Rectal smooth muscle tissue (tissue), 1 donor: ENCODE measurements around the gene DUSP3.

Experiments
- H3K27ac ChIP-seq: one replicate; pipeline ENCODE4 v1.7.0; 2013; ENCODE audit warnings: low read depth, low read length, inconsistent platforms
- H3K27me3 ChIP-seq: one replicate; pipeline ENCODE4 v1.7.0; 2013; ENCODE audit warnings: low read length; ENCODE audit not compliant: control insufficient read depth, insufficient read depth
- H3K36me3 ChIP-seq: one replicate; pipeline ENCODE4 v1.7.0; 2013; ENCODE audit warnings: low read length; ENCODE audit not compliant: control insufficient read depth, insufficient read depth
- H3K4me1 ChIP-seq: one replicate; pipeline ENCODE4 v1.7.0; 2013; ENCODE audit warnings: low read length; ENCODE audit not compliant: control insufficient read depth, insufficient read depth
- H3K4me3 ChIP-seq: one replicate; pipeline ENCODE4 v1.7.0; 2013; ENCODE audit warnings: low read length
- H3K9ac ChIP-seq: one replicate; pipeline ENCODE4 v1.7.0; 2013; ENCODE audit warnings: low read length

Gene DUSP3

DNA sequence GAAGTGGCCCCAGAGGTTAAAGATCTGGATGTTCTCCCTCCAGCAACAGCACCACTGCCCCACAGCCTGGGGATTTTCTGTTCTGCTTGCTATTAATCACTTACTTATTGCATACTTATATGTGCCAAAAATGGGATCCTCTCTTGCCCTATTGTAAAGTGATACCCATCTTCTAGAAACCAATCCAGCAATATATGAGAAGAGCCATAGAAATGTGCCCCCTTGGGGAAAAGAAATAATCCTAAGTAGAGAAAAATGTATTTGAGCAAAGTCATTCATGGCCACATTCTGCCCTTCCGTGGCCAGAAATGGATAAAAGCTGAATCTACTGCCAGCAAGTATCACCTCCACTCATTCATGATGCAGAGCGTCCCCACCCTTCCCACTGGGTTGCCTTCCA lies 41.1 kb downstream of the DUSP3 start:
- Histone ChIP-seq H3K36me3 (no peaks in the 10 kb centered on the region), H3K9ac (no peak overlapping the region), H3K27me3 (no peaks in the 10 kb centered on the region), H3K27ac (no peak overlapping the region), H3K4me1 (no peaks in the 10 kb centered on the region), H3K4me3 (no peak overlapping the region)

DNA sequence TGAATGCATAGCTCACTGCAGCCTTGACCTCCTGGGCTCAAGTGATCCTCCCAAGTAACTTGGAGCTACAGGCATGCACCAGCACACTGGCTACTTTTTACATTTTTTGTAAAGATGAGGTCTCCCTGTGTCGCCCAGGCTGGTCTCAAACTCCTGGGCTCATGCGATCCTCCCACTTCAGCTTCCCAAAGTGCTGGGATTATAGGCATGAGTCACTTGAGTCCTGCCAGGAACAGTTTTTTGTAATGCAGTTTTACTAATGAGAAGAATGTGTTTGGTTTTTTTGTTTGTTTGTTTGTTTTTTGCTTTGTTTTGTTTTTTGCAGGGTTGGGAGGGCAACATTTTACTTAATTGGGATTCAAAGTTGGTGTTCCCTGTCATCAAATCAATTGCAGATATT lies 42.4 kb downstream of the DUSP3 start:
- H3K27ac ChIP-seq = no peak overlapping the region
- H3K9ac ChIP-seq = no peak overlapping the region
- no peak overlapping the region for H3K4me3 ChIP-seq
- no peaks in the 10 kb centered on the region for H3K36me3 ChIP-seq
- H3K27me3 ChIP-seq = no peaks in the 10 kb centered on the region
- no peaks in the 10 kb centered on the region for H3K4me1 ChIP-seq

DNA sequence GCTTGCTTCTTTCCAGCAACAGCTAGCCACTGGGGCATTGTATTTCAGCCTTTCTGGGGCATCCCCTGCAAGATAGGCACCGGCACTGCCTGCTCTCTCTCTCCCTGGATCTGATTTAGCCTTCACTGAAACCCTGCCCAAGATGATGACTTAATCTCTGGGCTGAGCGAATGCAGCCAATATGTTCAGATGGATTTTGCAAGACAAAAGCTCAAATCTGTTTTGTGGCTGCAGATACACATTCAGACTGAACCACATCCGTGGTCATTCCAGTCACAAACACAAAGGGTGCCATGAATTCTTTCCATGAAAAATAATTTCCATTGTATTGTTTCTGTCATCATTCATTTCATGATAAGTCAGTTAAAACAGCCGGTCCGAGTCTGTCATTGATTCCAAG lies 44.4 kb downstream of the DUSP3 start:
- no peaks in the 10 kb centered on the region for H3K36me3 ChIP-seq
- no peak overlapping the region for H3K27ac ChIP-seq
- no peak overlapping the region for H3K9ac ChIP-seq
- no peaks in the 10 kb centered on the region for H3K4me1 ChIP-seq
- H3K27me3 ChIP-seq = no peaks in the 10 kb centered on the region
- no peak overlapping the region for H3K4me3 ChIP-seq

DNA sequence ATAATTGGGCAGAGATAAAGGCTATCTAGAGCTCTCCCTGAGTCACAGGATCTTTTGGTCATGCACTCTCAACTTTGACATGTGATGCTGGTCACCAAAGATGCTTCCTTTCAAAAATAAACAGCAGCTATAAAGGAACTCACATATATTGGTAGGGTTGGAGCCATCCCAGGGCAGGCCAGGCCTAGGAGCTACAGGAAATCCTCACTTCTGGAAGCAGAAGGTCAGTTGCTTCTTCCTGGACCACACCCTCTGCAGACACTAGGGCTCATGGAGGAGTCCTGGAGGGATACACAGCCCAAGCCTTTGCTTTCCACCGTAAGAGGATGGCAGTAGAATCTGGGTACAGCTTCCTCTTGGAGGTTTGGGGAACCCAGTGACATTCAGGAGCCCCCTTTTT lies 44.8 kb downstream of the DUSP3 start:
- no peaks in the 10 kb centered on the region for H3K36me3 ChIP-seq
- H3K9ac ChIP-seq = no peak overlapping the region
- H3K27ac ChIP-seq = no peak overlapping the region
- no peaks in the 10 kb centered on the region for H3K27me3 ChIP-seq
- no peak overlapping the region for H3K4me3 ChIP-seq
- H3K4me1 ChIP-seq = no peaks in the 10 kb centered on the region

DNA sequence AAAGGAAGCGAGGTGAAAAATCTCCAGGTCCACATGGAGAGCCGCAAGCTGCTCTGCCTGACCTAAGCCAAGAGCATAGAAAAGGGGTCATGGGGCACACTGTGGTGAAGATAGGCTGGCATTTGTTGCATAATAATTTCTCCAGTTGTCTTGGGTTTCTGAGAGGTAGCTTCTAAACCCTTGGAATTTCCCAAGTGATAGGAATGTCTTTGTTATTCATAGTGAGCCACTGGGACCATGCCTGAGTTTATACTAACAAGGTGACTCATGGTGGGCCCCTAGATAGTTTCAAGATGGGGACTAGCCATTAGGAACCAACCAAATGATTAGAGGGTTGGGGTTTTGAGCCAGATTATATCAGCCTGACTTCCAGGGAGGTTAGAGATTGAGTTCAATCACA lies 45.8 kb downstream of the DUSP3 start:
- Histone ChIP-seq H3K4me3 (no peak overlapping the region), H3K4me1 (no peaks in the 10 kb centered on the region), H3K27me3 (no peaks in the 10 kb centered on the region), H3K36me3 (no peaks in the 10 kb centered on the region), H3K27ac (no peak overlapping the region), H3K9ac (no peak overlapping the region)

DNA sequence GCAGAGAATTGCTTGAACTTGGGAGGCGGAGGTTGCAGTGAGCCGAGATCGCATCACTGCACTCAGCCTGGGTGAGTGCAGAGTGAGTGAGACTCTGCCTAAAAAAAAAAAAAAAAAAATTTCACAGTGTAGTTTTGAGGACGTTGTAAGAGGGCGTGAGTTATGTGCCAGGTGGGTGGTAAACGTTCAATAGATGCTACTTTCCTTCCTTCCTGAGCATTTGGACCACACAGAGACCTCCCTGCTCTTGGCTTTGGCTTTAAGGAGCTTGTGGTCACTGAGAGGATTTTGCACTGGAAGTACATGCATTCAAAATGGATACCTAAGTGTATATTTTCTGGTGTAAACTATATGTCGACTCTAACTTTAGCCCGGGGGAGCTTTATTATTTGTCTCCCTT lies 50.7 kb downstream of the DUSP3 start:
- H3K27me3 ChIP-seq = no peaks in the 10 kb centered on the region
- no peak overlapping the region for H3K9ac ChIP-seq
- no peak overlapping the region for H3K27ac ChIP-seq
- no peaks in the 10 kb centered on the region for H3K4me1 ChIP-seq
- H3K36me3 ChIP-seq = no peaks in the 10 kb centered on the region
- H3K4me3 ChIP-seq = no peak overlapping the region

DNA sequence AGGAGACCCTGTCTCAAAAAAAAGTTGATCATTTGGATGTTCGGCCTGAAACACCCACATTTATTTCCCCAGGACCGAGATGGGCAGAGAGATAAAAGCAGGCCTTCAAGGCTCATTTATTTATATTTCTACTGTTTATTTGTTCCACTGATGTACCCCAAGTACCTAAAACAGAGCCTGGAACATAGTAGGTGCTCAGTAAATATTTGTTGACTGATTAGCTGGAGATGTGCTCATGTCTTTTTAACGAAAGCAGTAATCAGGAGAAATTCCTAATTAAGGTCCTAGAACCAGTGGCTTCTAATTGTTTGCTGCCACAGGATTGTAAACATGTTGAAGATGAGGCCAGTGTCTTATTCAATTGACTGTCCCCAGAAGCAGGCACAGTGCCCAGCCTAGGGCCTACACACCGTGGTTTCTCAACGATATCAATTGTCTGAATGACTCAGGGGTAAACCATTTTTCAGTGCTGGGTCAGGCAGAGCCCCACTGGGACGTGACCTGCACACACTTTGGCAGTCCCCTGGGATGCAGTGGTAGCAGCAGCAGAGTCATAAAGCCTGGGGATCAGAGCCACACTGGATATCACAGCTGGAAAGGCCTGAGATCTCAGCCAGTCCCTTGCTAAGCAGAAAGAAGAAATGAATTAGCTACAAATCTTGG lies 54.9 kb downstream of the DUSP3 start:
- no peak overlapping the region for H3K4me3 ChIP-seq
- H3K36me3 ChIP-seq = no peaks in the 10 kb centered on the region
- no peaks in the 10 kb centered on the region for H3K4me1 ChIP-seq
- no peak overlapping the region for H3K27ac ChIP-seq
- no peaks in the 10 kb centered on the region for H3K27me3 ChIP-seq
- H3K9ac ChIP-seq = no peak overlapping the region

DNA sequence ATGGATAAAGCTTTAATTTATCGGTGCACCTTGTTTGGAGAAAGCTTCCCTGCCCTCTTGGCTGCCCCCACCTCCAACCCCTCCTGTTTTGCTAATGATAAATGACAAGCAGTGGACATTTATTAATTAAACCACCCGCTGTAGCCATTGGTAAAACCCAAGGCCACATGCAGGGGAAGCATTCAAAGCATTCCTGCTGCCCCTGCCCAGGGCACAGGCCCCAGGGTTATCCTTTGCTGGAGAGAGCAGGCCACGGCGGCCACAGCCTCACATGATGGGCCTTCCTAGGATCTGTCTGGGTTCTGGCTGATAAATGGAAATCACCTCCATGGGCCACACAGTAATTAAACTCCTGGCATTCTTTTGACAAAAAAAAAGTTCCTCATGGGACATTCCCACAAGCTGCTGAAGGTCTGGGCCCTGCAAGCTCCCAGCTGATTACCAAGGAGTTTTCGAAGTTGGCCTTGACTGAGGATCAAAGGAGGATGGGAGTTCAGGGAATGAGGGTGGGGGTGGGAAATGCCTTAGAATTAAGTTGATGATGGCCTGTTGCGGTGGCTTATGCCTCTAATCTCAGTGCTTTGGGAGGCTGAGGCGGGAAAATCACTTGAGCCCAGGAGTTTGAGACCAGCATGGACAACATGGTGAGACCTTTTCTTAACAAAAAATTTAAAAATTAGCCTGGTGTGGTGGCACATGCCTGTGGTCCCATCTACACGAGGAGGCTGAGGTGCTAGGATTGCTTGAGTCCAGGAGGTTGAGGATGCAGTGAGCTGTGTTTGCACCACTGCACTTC lies 55.7 kb downstream of the DUSP3 start:
- Histone ChIP-seq H3K4me1 (no peaks in the 10 kb centered on the region), H3K27ac (no peak overlapping the region), H3K4me3 (no peak overlapping the region), H3K27me3 (no peaks in the 10 kb centered on the region), H3K9ac (no peak overlapping the region), H3K36me3 (no peaks in the 10 kb centered on the region)

DNA sequence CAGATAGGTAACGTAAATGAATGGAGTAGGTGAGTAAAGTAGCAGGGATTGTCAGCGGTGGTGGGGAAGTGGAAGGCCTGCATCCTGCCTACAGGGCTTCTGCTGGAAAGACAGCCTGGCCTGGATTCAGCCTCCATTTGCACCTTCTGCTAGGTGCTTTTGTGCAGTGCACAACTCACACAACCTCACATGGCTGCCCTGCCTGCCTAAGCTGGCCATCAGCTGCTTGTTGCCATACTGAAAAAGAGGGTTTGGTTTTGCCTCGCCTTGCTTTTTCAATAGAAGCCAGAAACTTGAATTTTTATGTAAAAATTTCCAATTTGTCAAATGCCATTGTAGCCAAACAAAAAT lies 56.5 kb downstream of the DUSP3 start:
- Histone ChIP-seq H3K9ac (no peak overlapping the region), H3K27ac (no peak overlapping the region), H3K4me3 (no peak overlapping the region), H3K36me3 (no peaks in the 10 kb centered on the region), H3K4me1 (no peaks in the 10 kb centered on the region), H3K27me3 (no peaks in the 10 kb centered on the region)

DNA sequence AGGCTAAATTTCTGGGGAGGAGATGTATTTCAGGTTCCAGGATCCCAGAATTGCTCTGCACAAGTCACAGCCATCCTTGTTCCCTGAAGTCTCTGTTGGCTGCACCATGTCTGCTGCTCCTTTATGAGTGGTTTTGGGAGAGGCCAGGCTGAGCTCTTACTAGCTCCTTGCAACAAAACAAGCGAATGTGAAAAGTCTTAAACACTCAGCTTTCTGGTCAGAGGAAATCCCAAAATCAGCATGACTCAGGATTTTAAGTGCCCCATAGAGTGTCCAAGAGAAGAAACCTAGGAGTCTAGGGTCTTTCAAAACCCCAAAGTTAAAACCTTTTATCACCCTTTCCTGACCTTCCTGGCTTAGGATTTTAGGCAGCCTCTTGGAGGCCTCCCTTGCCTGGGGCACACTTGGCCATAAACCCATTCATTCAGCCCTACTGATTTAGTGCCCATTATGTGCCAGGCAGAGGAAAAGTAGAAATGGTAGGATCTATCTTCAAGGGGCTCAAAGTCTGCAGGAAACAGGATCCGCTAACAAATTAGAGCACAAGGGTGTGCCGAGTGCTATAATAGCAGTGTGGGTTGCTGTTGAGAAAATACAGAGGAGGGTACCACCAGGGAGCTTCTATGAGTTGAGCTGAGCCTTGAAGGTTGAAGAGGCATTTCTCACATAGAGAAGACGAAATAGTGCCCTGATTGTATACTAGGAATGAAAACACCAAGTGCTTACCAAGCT lies 57.1 kb downstream of the DUSP3 start:
- no peaks in the 10 kb centered on the region for H3K27me3 ChIP-seq
- H3K4me1 ChIP-seq = no peaks in the 10 kb centered on the region
- H3K4me3 ChIP-seq = no peak overlapping the region
- no peak overlapping the region for H3K9ac ChIP-seq
- H3K27ac ChIP-seq = no peak overlapping the region
- H3K36me3 ChIP-seq = no peaks in the 10 kb centered on the region

DNA sequence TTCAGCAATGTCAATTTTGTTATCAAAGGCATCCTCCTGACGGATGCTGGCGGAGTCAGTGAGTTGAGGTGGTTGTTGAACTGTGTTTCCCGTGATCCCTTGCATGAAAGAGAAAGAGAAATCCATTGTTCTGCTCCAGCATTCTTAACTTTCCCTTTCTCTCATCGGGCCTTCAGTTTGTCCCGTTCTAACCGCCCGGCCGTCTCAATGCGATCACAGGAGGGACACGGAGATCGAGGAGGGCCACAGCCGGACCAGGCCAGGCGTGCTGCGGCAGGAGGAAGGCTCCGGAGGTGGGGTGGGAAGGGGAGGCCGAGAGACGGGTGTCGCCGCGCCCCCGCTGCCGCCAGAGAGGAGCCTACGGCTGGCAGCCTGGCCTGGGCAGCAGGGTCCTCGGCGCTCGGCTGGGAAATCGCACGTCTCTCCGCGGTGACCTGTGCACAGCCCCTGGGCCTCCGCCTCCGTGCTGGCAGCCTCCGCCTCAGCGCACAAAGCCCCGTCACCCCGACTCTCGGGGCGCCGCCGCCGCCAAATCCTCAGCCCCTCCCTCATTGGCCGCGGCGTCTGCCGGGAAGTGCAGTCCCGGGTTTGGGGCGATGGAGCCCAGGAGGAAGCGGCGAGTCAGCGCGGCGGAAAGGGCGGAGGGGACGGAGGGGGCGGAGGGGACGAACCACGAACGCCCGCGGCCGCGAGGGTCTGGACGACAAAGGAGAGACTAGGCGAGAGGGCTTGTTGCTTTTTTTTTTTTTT lies 58.3 kb downstream of the DUSP3 start:
- H3K36me3 ChIP-seq = no peaks in the 10 kb centered on the region
- no peaks in the 10 kb centered on the region for H3K4me1 ChIP-seq
- peak overlapping the region; percentile 94 for H3K9ac ChIP-seq

DNA sequence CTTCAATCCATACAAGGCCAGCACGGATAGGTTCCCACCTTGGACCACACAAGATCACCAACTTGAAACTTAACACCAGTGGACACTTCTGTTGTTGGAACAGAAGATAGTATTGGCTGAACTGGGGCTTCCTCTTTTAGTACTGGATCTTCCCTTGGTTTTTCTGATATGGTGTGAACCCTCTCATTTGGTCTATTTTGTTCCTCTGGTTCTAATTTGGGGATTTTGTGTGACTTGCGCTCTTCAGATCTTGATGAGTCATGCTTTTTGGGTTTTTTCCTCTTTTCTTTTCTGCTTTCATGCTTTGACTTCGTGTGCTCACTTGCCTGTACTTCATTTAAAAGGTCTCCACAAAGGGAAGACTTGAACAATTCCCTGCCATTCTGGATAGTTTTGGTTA lies 59.2 kb downstream of the DUSP3 start:
- Histone ChIP-seq H3K9ac (no peak overlapping the region), H3K27ac (no peak overlapping the region), H3K4me1 (no peaks in the 10 kb centered on the region), H3K4me3 (no peak overlapping the region), H3K36me3 (no peaks in the 10 kb centered on the region), H3K27me3 (no peaks in the 10 kb centered on the region)

More for the DNA sequence above, 58.3 kb downstream of the DUSP3 start:
- no peaks in the 10 kb centered on the region for H3K27me3 ChIP-seq
- H3K4me3 ChIP-seq = peak overlapping the region; percentile 95
- peak overlapping the region; percentile 97 for H3K27ac ChIP-seq
